ENCODE measurements around the gene HECTD4.

HECTD4 gene

GRCh38 chr12:112381406-112381882, 787 bp downstream of the HECTD4 start:
- DNase-seq (ENCODE audit: low read depth) = peak; percentile 73
- no peak for TF ChIP-seq CTCF (IDR thresholded peaks at IDR 0.05; ENCODE audit: insufficient read depth, low read depth, low read length, missing control alignments)
- H3K4me3 ChIP-seq (ENCODE audit: low read depth, low read length) = peak overlapping the region; percentile 64

GRCh38 chr12:112380663-112381405, 1.4 kb downstream of the HECTD4 start:
- no peak for TF ChIP-seq CTCF (IDR thresholded peaks at IDR 0.05; ENCODE audit: insufficient read depth, low read depth, low read length, missing control alignments)
- peak overlapping the region; percentile 64 for H3K4me3 ChIP-seq (ENCODE audit: low read depth, low read length)
- DNase-seq (ENCODE audit: low read depth) = no peak

- TF ChIP-seq CTCF (IDR thresholded peaks at IDR 0.05; ENCODE audit: insufficient read depth, low read depth, low read length, missing control alignments) = no peak
- DNase-seq (ENCODE audit: low read depth) = no peak
- no peak overlapping the region for H3K4me3 ChIP-seq (ENCODE audit: low read depth, low read length)
These were observed 7.1 kb downstream of the HECTD4 start for GRCh38 chr12:112375105-112375504.

GRCh38 chr12:112374166-112374740, 8.0 kb downstream of the HECTD4 start:
- no peak overlapping the region for H3K4me3 ChIP-seq (ENCODE audit: low read depth, low read length)
- no peak for DNase-seq (ENCODE audit: low read depth)
- no peak for TF ChIP-seq CTCF (IDR thresholded peaks at IDR 0.05; ENCODE audit: insufficient read depth, low read depth, low read length, missing control alignments)

- no peak for TF ChIP-seq CTCF (IDR thresholded peaks at IDR 0.05; ENCODE audit: insufficient read depth, low read depth, low read length, missing control alignments)
- no peak for DNase-seq (ENCODE audit: low read depth)
- no peak overlapping the region for H3K4me3 ChIP-seq (ENCODE audit: low read depth, low read length)
These were observed 11.2 kb downstream of the HECTD4 start for GRCh38 chr12:112370868-112371510.

- no peak for DNase-seq (ENCODE audit: low read depth)
- no peak for TF ChIP-seq CTCF (IDR thresholded peaks at IDR 0.05; ENCODE audit: insufficient read depth, low read depth, low read length, missing control alignments)
- no peak overlapping the region for H3K4me3 ChIP-seq (ENCODE audit: low read depth, low read length)
These were observed 12.0 kb downstream of the HECTD4 start for GRCh38 chr12:112370199-112370598.
